ENCODE results near the gene FIG4.

Gene FIG4

GRCh38 chr6:109787312-109787711 is 96.2 kb downstream of the FIG4 start:
- no peaks in the 10 kb centered on the region for H3K4me1 ChIP-seq (ENCODE audit: control insufficient read depth, low read length)
- no peaks in the 10 kb centered on the region for H3K9me3 ChIP-seq (ENCODE audit: control insufficient read depth, insufficient read depth, low read length)
- TF ChIP-seq, protein P1, sequence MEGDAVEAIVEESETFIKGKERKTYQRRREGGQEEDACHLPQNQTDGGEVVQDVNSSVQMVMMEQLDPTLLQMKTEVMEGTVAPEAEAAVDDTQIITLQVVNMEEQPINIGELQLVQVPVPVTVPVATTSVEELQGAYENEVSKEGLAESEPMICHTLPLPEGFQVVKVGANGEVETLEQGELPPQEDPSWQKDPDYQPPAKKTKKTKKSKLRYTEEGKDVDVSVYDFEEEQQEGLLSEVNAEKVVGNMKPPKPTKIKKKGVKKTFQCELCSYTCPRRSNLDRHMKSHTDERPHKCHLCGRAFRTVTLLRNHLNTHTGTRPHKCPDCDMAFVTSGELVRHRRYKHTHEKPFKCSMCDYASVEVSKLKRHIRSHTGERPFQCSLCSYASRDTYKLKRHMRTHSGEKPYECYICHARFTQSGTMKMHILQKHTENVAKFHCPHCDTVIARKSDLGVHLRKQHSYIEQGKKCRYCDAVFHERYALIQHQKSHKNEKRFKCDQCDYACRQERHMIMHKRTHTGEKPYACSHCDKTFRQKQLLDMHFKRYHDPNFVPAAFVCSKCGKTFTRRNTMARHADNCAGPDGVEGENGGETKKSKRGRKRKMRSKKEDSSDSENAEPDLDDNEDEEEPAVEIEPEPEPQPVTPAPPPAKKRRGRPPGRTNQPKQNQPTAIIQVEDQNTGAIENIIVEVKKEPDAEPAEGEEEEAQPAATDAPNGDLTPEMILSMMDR (IDR thresholded peaks at IDR 0.05; ENCODE audit: low read depth, low read length, poor library complexity, severe bottlenecking): no peak
- no peak for TF ChIP-seq EZH2phosphoT487 (IDR thresholded peaks at IDR 0.05; ENCODE audit: borderline replicate concordance, low read length)
- no peaks in the 10 kb centered on the region for H3K36me3 ChIP-seq (ENCODE audit: control insufficient read depth, low read length)
- no peaks in the 10 kb centered on the region for H3F3A ChIP-seq (ENCODE audit: control insufficient read depth, insufficient read depth)
- H3K27me3 ChIP-seq (ENCODE audit: control insufficient read depth, low read length): no peaks in the 10 kb centered on the region
- H3K27ac ChIP-seq (ENCODE audit: low read depth, low read length): no peak overlapping the region
- H4K20me1 ChIP-seq (ENCODE audit: control insufficient read depth, insufficient read depth, low read depth, low read length): no peaks in the 10 kb centered on the region
- H3K79me2 ChIP-seq (ENCODE audit: control insufficient read depth, low read length): no peaks in the 10 kb centered on the region
- no peaks in the 10 kb centered on the region for H3K9me2 ChIP-seq (replicated peaks; ENCODE audit: control insufficient read depth, low read length)
- no peak overlapping the region for H3K4me3 ChIP-seq (ENCODE audit: low read length)
- H3K4me2 ChIP-seq (ENCODE audit: low read length): no peak overlapping the region

DNA sequence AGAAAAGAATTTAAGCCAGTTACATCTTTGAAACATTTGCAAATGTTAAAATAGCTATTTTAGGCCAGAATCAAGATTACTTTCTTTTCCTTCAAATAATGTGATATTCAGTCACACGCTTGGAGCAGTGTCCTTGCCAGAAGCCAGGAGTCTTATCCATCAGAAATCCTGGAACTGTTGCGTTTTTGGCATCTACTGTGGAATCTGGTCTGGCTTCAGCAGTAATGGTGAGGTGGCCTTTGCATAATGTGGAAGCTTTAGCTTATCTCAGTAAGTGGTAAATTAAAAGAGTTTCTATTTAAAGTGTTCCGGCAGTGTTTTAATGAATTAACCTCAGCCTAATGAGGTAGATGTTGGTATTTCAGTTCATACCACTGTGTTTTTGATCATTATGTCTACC is 97.6 kb downstream of the FIG4 start:
- no peaks in the 10 kb centered on the region for H3K36me3 ChIP-seq (ENCODE audit: control insufficient read depth, low read length)
- H3F3A ChIP-seq (ENCODE audit: control insufficient read depth, insufficient read depth): no peaks in the 10 kb centered on the region
- no peaks in the 10 kb centered on the region for H3K9me3 ChIP-seq (ENCODE audit: control insufficient read depth, insufficient read depth, low read length)
- TF ChIP-seq, protein P1 (IDR thresholded peaks at IDR 0.05; ENCODE audit: low read depth, low read length, poor library complexity, severe bottlenecking): no peak
- TF ChIP-seq EZH2phosphoT487 (IDR thresholded peaks at IDR 0.05; ENCODE audit: borderline replicate concordance, low read length): no peak
- no peaks in the 10 kb centered on the region for H3K9me2 ChIP-seq (replicated peaks; ENCODE audit: control insufficient read depth, low read length)
- H3K79me2 ChIP-seq (ENCODE audit: control insufficient read depth, low read length): no peaks in the 10 kb centered on the region
- H3K4me2 ChIP-seq (ENCODE audit: low read length): no peak overlapping the region
- H4K20me1 ChIP-seq (ENCODE audit: control insufficient read depth, insufficient read depth, low read depth, low read length): no peaks in the 10 kb centered on the region
- peaks cover 5% of the 10 kb centered on the region for H3K4me1 ChIP-seq (ENCODE audit: control insufficient read depth, low read length)
- no peak overlapping the region for H3K4me3 ChIP-seq (ENCODE audit: low read length)
- no peaks in the 10 kb centered on the region for H3K27me3 ChIP-seq (ENCODE audit: control insufficient read depth, low read length)
- H3K27ac ChIP-seq (ENCODE audit: low read depth, low read length): no peak overlapping the region

DNA sequence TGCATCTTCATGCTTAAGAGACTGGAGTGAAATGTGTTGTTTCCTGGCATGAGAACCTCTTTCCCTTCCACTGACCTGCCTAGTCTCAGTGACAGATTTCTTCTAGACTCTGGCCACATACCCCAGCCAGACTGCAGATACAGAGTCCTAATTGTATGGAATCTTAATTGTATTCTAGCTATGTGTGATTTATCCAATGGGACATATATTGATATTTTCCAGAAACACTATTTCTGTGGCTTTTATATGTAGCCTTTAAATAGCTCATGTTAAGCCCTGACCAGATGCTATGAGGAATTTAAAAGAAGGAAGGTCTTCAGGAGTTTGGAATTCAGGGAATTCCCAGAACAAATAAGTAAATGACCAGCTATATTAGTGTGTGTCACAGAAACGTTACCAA is 99.0 kb downstream of the FIG4 start:
- peaks cover 18% of the 10 kb centered on the region for H3K4me1 ChIP-seq (ENCODE audit: control insufficient read depth, low read length)
- no peak overlapping the region for H3K27ac ChIP-seq (ENCODE audit: low read depth, low read length)
- no peaks in the 10 kb centered on the region for H3K27me3 ChIP-seq (ENCODE audit: control insufficient read depth, low read length)
- H4K20me1 ChIP-seq (ENCODE audit: control insufficient read depth, insufficient read depth, low read depth, low read length): no peaks in the 10 kb centered on the region
- no peaks in the 10 kb centered on the region for H3K9me2 ChIP-seq (replicated peaks; ENCODE audit: control insufficient read depth, low read length)
- no peaks in the 10 kb centered on the region for H3K36me3 ChIP-seq (ENCODE audit: control insufficient read depth, low read length)
- H3F3A ChIP-seq (ENCODE audit: control insufficient read depth, insufficient read depth): no peaks in the 10 kb centered on the region
- H3K79me2 ChIP-seq (ENCODE audit: control insufficient read depth, low read length): no peaks in the 10 kb centered on the region
- no peak overlapping the region for H3K4me2 ChIP-seq (ENCODE audit: low read length)
- no peak overlapping the region for H3K4me3 ChIP-seq (ENCODE audit: low read length)
- H3K9me3 ChIP-seq (ENCODE audit: control insufficient read depth, insufficient read depth, low read length): no peaks in the 10 kb centered on the region
- TF ChIP-seq, protein P1 (IDR thresholded peaks at IDR 0.05; ENCODE audit: low read depth, low read length, poor library complexity, severe bottlenecking): no peak
- TF ChIP-seq EZH2phosphoT487 (IDR thresholded peaks at IDR 0.05; ENCODE audit: borderline replicate concordance, low read length): no peak

GRCh38 chr6:109791301-109791700 is 100.2 kb downstream of the FIG4 start:
- no peaks in the 10 kb centered on the region for H3K9me2 ChIP-seq (replicated peaks; ENCODE audit: control insufficient read depth, low read length)
- TF ChIP-seq, protein P1 (IDR thresholded peaks at IDR 0.05; ENCODE audit: low read depth, low read length, poor library complexity, severe bottlenecking): no peak
- no peak for TF ChIP-seq EZH2phosphoT487 (IDR thresholded peaks at IDR 0.05; ENCODE audit: borderline replicate concordance, low read length)
- no peaks in the 10 kb centered on the region for H3K9me3 ChIP-seq (ENCODE audit: control insufficient read depth, insufficient read depth, low read length)
- no peaks in the 10 kb centered on the region for H4K20me1 ChIP-seq (ENCODE audit: control insufficient read depth, insufficient read depth, low read depth, low read length)
- no peak overlapping the region for H3K27ac ChIP-seq (ENCODE audit: low read depth, low read length)
- H3F3A ChIP-seq (ENCODE audit: control insufficient read depth, insufficient read depth): no peaks in the 10 kb centered on the region
- H3K36me3 ChIP-seq (ENCODE audit: control insufficient read depth, low read length): no peaks in the 10 kb centered on the region
- H3K79me2 ChIP-seq (ENCODE audit: control insufficient read depth, low read length): no peaks in the 10 kb centered on the region
- H3K4me2 ChIP-seq (ENCODE audit: low read length): no peak overlapping the region
- H3K4me3 ChIP-seq (ENCODE audit: low read length): no peak overlapping the region
- no peaks in the 10 kb centered on the region for H3K27me3 ChIP-seq (ENCODE audit: control insufficient read depth, low read length)
- peaks cover 23% of the 10 kb centered on the region for H3K4me1 ChIP-seq (ENCODE audit: control insufficient read depth, low read length)
